SK-N-SH (cell line): Measurements from ENCODE around the gene TMED8. TPM values are rescaled to one million over a fixed set of nuclear protein-coding genes. Genes with fewer than 3 reads are reported as not detected.

ENCODE experiments used
- polyA plus RNA-seq, 3 experiments: library from polyadenylated mRNA; depleted of rRNA; stranded (reverse); fragments of >200 nt; gene quantifications; 2 replicates each; pipeline ENCODE4 v1.2.3, GENCODE V29; 2012

Gene TMED8
- polyA plus RNA-seq, 1 of the 3 experiments (the other 2 are of a cell fraction), result 2.3 TPM

Other genes with a start within 250 kb of the TMED8 start
- 0.03 TPM in 1 of 2 replicates, not detected in the other for gene ZDHHC22, start 235.3 kb downstream of the TMED8 start, polyA plus RNA-seq (2012; rRNA removed)
- gene TMEM63C, start 195.3 kb downstream of the TMED8 start, polyA plus RNA-seq (2012; rRNA removed), result 0.25 and 0.52 TPM in 2 replicates
- not detected in 2 replicates for gene NGB, start 105.9 kb downstream of the TMED8 start, polyA plus RNA-seq (2012; rRNA removed)
- 19.9 and 22.8 TPM in 2 replicates for gene POMT2, start 56.2 kb downstream of the TMED8 start, polyA plus RNA-seq (2012; rRNA removed)
- 43.1 and 53.7 TPM in 2 replicates for gene GSTZ1, start 56.1 kb downstream of the TMED8 start, polyA plus RNA-seq (2012; rRNA removed)
- 1.7 and 3.0 TPM in 2 replicates for gene SAMD15, start 285 bp upstream of the TMED8 start, polyA plus RNA-seq (2012; rRNA removed)
- 0.21 and 0.37 TPM in 2 replicates for gene NOXRED1, start 46.4 kb upstream of the TMED8 start, polyA plus RNA-seq (2012; rRNA removed)
- gene VIPAS39, start 80.5 kb upstream of the TMED8 start, polyA plus RNA-seq (2012; rRNA removed), result 20.8 and 29.2 TPM in 2 replicates
- 366 and 439 TPM in 2 replicates for gene AHSA1, start 81.0 kb upstream of the TMED8 start, polyA plus RNA-seq (2012; rRNA removed)
- gene ISM2, start 121.7 kb upstream of the TMED8 start, polyA plus RNA-seq (2012; rRNA removed), result 0.08 and 0.20 TPM in 2 replicates
- gene SPTLC2, start 239.5 kb upstream of the TMED8 start, polyA plus RNA-seq (2012; rRNA removed), result 10.2 and 14.4 TPM in 2 replicates